HEK293 (cell line): ENCODE results near the gene MSI2.

Source experiments
- CTCF ChIA-PET: fragments of 350-600 bp; formaldehyde crosslinking; extraction: SDS; loops from one replicate; lab custom pipeline; 2021; ENCODE audit warnings: antibody characterized with exemption; lab: Yijun Ruan, JAX
- POLR2A ChIA-PET: fragments of 300-600 bp; formaldehyde crosslinking; extraction: SDS; loops from one replicate; lab custom pipeline; 2020; ENCODE audit warnings: antibody characterized with exemption, inconsistent platforms; lab: Yijun Ruan, JAX
- H3K27ac ChIP-seq: fragments of 200-500 bp; sonication (Bioruptor generic); 2 replicates; pipeline ENCODE4 v1.5.1; 2014; ENCODE audit warnings: low read depth, low read length, control low read depth, inconsistent platforms; ENCODE audit errors: extremely low read depth
- H3K36me3 ChIP-seq, 2 experiments: fragments of 200-500 bp in 1 of 2; sonication (Bioruptor generic) in 1 of 2; 1 replicate in 1 of 2; 2 replicates in 1 of 2; pipeline ENCODE4 v1.5.1; 2014 to 2017; ENCODE audit warnings: inconsistent platforms in 2 of 2, low read length in 2 of 2; ENCODE audit not compliant: control insufficient read depth in 2 of 2, insufficient read depth in 1 of 2
- H3K4me1 ChIP-seq: fragments of 200-500 bp; sonication (Bioruptor generic); 2 replicates; pipeline ENCODE4 v1.5.1; 2014; ENCODE audit warnings: mild to moderate bottlenecking, low read length, inconsistent platforms; ENCODE audit not compliant: control insufficient read depth, insufficient read depth
- H3K4me3 ChIP-seq: 2 replicates; pipeline ENCODE4 v1.5.1; 2011; ENCODE audit warnings: low read depth, mild to moderate bottlenecking, control low read depth, low read length, moderate library complexity
- H3K9me3 ChIP-seq: fragments of 200-500 bp; sonication (Bioruptor generic); 2 replicates; pipeline ENCODE4 v1.5.1; 2014; ENCODE audit warnings: low read depth, low read length, inconsistent platforms; ENCODE audit not compliant: control insufficient read depth, insufficient read depth
- GLIS1 ChIP-seq: fragments of 450-650 bp; formaldehyde crosslinking; IDR thresholded peaks from 2 replicates; pipeline ENCODE4 v1.5.1; 2016; ENCODE audit warnings: missing biosample characterization, missing genetic modification characterization
- GLIS2 ChIP-seq: fragments of 450-650 bp; formaldehyde crosslinking; IDR thresholded peaks from 2 replicates; pipeline ENCODE4 v1.5.1; 2016; ENCODE audit warnings: missing biosample characterization, missing genetic modification characterization
- OVOL3 ChIP-seq: fragments of 450-650 bp; formaldehyde crosslinking; IDR thresholded peaks from 2 replicates; pipeline ENCODE4 v1.5.1; 2016; ENCODE audit warnings: missing biosample characterization, missing genetic modification characterization
- SCRT2 ChIP-seq: fragments of 450-650 bp; formaldehyde crosslinking; IDR thresholded peaks from 2 replicates; pipeline ENCODE4 v1.5.1; 2016; ENCODE audit warnings: missing biosample characterization, missing genetic modification characterization
- YY2 ChIP-seq: fragments of 450-650 bp; formaldehyde crosslinking; IDR thresholded peaks from 2 replicates; pipeline ENCODE4 v1.5.1; 2016; ENCODE audit warnings: missing biosample characterization, missing genetic modification characterization
- ZBTB17 ChIP-seq: fragments of 450-650 bp; formaldehyde crosslinking; IDR thresholded peaks from 2 replicates; pipeline ENCODE4 v1.5.1; 2016; ENCODE audit warnings: missing biosample characterization, missing genetic modification characterization
- ZBTB26 ChIP-seq: fragments of 450-650 bp; formaldehyde crosslinking; optimal IDR thresholded peaks from 2 replicates; pipeline ENCODE3; 2016; ENCODE audit warnings: missing biosample characterization, mild to moderate bottlenecking, missing genetic modification characterization
- ZNF16 ChIP-seq: fragments of 450-650 bp; formaldehyde crosslinking; IDR thresholded peaks from 2 replicates; pipeline ENCODE4 v1.5.1; 2016; ENCODE audit warnings: low read depth, missing biosample characterization, missing genetic modification characterization
- ZNF23 ChIP-seq: fragments of 450-650 bp; formaldehyde crosslinking; IDR thresholded peaks from 2 replicates; pipeline ENCODE4 v1.5.1; 2016; ENCODE audit warnings: missing biosample characterization, missing genetic modification characterization, borderline replicate concordance
- ZNF292 ChIP-seq: fragments of 450-650 bp; formaldehyde crosslinking; IDR thresholded peaks from 2 replicates; pipeline ENCODE4 v1.5.1; 2016; ENCODE audit warnings: low read depth, missing biosample characterization, missing genetic modification characterization, borderline replicate concordance
- ZNF433 ChIP-seq: fragments of 450-650 bp; formaldehyde crosslinking; IDR thresholded peaks from 2 replicates; pipeline ENCODE4 v1.5.1; 2016; ENCODE audit warnings: missing biosample characterization, missing genetic modification characterization, low read depth
- ZNF530 ChIP-seq: fragments of 450-650 bp; formaldehyde crosslinking; IDR thresholded peaks from 2 replicates; pipeline ENCODE4 v1.5.1; 2016; ENCODE audit warnings: low read depth, missing biosample characterization, missing genetic modification characterization
- ZNF571 ChIP-seq: fragments of 450-650 bp; formaldehyde crosslinking; IDR thresholded peaks from 2 replicates; pipeline ENCODE4 v1.5.0; 2017; ENCODE audit warnings: missing biosample characterization, missing genetic modification characterization
- ZNF621 ChIP-seq: fragments of 450-650 bp; formaldehyde crosslinking; IDR thresholded peaks from 2 replicates; pipeline ENCODE4 v1.5.1; 2017; ENCODE audit warnings: missing biosample characterization, missing genetic modification characterization
- ZNF645 ChIP-seq: fragments of 450-650 bp; formaldehyde crosslinking; IDR thresholded peaks from 2 replicates; pipeline ENCODE4; 2016; ENCODE audit warnings: missing biosample characterization, missing genetic modification characterization
- ZNF660 ChIP-seq: fragments of 450-650 bp; IDR thresholded peaks from 2 replicates; pipeline ENCODE4 v1.5.1; 2018; ENCODE audit warnings: missing biosample characterization, mild to moderate bottlenecking, missing genetic modification characterization
- ZNF701 ChIP-seq: fragments of 450-650 bp; formaldehyde crosslinking; IDR thresholded peaks from 2 replicates; pipeline ENCODE4 v1.5.1; 2016; ENCODE audit warnings: missing biosample characterization, missing genetic modification characterization
- ZNF768 ChIP-seq: fragments of 450-650 bp; formaldehyde crosslinking; IDR thresholded peaks from 2 replicates; pipeline ENCODE4 v1.5.1; 2018; ENCODE audit warnings: missing biosample characterization, mild to moderate bottlenecking, missing genetic modification characterization
- TF ChIP-seq, protein P1 (sequence below): fragments of 450-650 bp; formaldehyde crosslinking; IDR thresholded peaks from 2 replicates; pipeline ENCODE4 v1.5.1; 2016; ENCODE audit warnings: missing biosample characterization, missing genetic modification characterization
- TF ChIP-seq, protein P2 (sequence below): fragments of 450-650 bp; formaldehyde crosslinking; IDR thresholded peaks from 2 replicates; pipeline ENCODE4 v1.5.1; 2017; ENCODE audit warnings: missing biosample characterization, missing genetic modification characterization

Gene MSI2

DNA sequence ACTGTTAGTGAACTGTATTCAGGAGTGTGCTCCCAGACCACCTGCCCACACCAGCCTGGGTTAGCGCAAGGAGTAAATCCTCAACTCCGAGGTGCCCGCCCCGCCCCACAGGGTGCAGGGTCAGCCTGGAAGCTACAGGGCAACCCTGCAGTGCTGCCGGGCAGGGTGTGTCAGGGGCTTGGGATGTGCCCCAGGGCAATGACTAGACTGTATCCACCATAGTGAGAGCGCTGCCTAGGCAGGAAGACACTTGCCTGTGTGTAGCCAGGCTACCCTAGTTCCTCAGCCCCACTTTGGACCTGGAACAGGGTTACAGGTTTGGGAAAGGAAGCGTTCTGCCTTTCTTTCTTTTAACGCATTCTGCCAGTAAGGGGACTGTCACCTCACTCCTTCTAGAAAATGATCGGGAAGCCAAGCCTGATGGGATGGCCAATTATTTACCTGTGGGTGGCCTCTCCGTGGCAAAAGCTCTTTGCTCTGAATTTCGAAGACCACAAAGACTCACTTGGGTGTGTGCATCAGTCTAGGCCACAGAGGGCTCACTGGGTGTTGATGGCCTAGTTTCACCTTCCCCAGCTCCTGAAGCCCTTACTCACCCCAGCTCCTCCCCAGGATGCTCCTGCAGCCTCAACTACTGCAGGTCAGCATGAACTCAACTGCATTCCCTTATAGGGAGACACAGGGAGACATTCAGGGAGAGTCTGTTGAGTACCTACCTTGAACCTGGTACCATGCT is 397.9 kb downstream of the MSI2 start:
- no peaks in the 10 kb centered on the region for H3K9me3 ChIP-seq
- H3K36me3 ChIP-seq, result peaks cover 0 to 1% of the 10 kb centered on the region in 2 experiments; a peak in 1 of 3 replicates
- ChIA-PET CTCF (interaction anchor here (0.6 to 5.3 kb wide), 3 partner anchors 17 to 410 kb away, joined by 4 to 36 read pairs (median 5); no protein-coding TSS in a partner anchor), POLR2A (no interaction called here)
- peaks cover 3% of the 10 kb centered on the region; the same call in 1 of the 2 replicates for H3K4me1 ChIP-seq
- TF ChIP-seq ZNF571 (tag by site-specific recombination) (no peak), ZNF433 (tag by site-specific recombination) (no peak), ZNF23 (tag by site-specific recombination) (no peak), OVOL3 (tag by site-specific recombination) (no peak)
- no peak overlapping the region for H3K27ac ChIP-seq
- no peak overlapping the region for H3K4me3 ChIP-seq

- POLR2A ChIA-PET, result no interaction called here
- CTCF ChIA-PET, result interaction anchor here (2.3 to 5.3 kb wide), 2 partner anchors 16 to 58 kb away, joined by 5 to 36 read pairs; no protein-coding TSS in a partner anchor
- Histone ChIP-seq H3K4me1 (no peaks in the 10 kb centered on the region), H3K9me3 (no peaks in the 10 kb centered on the region), H3K27ac (no peak overlapping the region), H3K36me3 (no peaks in the 10 kb centered on the region), H3K4me3 (no peak overlapping the region)
- TF ChIP-seq YY2 (tag by site-specific recombination), result no peak
- no peak for TF ChIP-seq ZNF645 (tag by site-specific recombination)
- no peak for TF ChIP-seq ZNF621
- no peak for TF ChIP-seq ZNF701 (tag by site-specific recombination)
Observed at GRCh38 chr17:57655553-57655952, 399.2 kb downstream of the MSI2 start.

DNA sequence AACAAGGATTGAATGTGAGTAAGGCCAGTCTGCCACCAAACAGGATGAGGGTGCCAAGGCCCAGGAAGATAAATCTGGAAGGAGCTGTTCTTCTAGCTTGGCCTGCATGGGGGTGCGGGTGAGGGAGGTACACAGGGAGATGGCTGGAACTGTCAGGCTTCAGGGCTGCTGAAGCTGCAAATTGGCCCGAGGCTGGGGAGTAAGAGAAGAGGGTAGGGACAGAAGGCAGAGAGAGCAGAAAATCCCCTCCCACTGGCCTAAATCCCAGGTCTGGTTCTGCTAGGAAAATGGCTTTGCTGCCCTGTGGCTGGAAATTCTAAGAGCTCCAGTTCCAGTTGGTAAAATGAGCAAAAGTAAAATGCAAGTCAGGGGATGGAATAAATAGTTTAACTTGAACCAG is 400.9 kb downstream of the MSI2 start:
- ChIA-PET CTCF (interaction anchor here (5.3 kb wide), 1 partner anchor 14 kb away, joined by 36 read pairs; no protein-coding TSS in a partner anchor), POLR2A (no interaction called here)
- no peaks in the 10 kb centered on the region for H3K9me3 ChIP-seq
- H3K4me3 ChIP-seq, result no peak overlapping the region
- H3K27ac ChIP-seq, result no peak overlapping the region
- TF ChIP-seq ZNF768 (tag by site-specific recombination) (no peak), GLIS2 (tag by site-specific recombination) (no peak), ZBTB26 (tag by site-specific recombination) (no peak), ZNF530 (tag by site-specific recombination) (no peak), ZNF292 (tag by site-specific recombination) (no peak)
- no peaks in the 10 kb centered on the region for H3K36me3 ChIP-seq
- H3K4me1 ChIP-seq, result peaks cover 2% of the 10 kb centered on the region

DNA sequence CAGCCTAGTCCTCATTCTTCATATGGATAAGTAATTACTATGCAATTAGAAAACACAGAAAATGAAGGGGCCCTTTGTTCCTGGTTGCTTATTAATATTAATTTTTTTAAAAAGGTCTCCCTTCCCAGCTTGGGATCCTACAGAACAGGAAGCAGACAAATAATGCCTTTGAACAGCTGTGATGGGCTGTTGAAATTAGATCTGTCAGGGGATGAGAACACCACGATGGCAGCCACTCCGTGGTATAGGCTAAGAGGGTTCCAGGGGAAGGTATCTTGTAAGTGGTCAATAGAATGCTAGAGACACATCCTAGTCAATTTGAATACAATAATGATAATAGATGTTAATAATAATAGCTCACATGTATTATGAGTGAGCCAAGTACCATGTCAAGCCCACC is 405.7 kb downstream of the MSI2 start:
- H3K36me3 ChIP-seq, result no peaks in the 10 kb centered on the region
- no peak for TF ChIP-seq ZNF571 (tag by site-specific recombination)
- TF ChIP-seq ZNF16, result no peak
- TF ChIP-seq SCRT2 (tag by site-specific recombination), result no peak
- TF ChIP-seq GLIS1 (tag by site-specific recombination), result no peak
- no peak for TF ChIP-seq ZBTB17 (tag by site-specific recombination)
- TF ChIP-seq, protein P1, sequence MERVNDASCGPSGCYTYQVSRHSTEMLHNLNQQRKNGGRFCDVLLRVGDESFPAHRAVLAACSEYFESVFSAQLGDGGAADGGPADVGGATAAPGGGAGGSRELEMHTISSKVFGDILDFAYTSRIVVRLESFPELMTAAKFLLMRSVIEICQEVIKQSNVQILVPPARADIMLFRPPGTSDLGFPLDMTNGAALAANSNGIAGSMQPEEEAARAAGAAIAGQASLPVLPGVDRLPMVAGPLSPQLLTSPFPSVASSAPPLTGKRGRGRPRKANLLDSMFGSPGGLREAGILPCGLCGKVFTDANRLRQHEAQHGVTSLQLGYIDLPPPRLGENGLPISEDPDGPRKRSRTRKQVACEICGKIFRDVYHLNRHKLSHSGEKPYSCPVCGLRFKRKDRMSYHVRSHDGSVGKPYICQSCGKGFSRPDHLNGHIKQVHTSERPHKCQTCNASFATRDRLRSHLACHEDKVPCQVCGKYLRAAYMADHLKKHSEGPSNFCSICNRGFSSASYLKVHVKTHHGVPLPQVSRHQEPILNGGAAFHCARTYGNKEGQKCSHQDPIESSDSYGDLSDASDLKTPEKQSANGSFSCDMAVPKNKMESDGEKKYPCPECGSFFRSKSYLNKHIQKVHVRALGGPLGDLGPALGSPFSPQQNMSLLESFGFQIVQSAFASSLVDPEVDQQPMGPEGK (tag by site-specific recombination), result no peak
- TF ChIP-seq, protein P2, sequence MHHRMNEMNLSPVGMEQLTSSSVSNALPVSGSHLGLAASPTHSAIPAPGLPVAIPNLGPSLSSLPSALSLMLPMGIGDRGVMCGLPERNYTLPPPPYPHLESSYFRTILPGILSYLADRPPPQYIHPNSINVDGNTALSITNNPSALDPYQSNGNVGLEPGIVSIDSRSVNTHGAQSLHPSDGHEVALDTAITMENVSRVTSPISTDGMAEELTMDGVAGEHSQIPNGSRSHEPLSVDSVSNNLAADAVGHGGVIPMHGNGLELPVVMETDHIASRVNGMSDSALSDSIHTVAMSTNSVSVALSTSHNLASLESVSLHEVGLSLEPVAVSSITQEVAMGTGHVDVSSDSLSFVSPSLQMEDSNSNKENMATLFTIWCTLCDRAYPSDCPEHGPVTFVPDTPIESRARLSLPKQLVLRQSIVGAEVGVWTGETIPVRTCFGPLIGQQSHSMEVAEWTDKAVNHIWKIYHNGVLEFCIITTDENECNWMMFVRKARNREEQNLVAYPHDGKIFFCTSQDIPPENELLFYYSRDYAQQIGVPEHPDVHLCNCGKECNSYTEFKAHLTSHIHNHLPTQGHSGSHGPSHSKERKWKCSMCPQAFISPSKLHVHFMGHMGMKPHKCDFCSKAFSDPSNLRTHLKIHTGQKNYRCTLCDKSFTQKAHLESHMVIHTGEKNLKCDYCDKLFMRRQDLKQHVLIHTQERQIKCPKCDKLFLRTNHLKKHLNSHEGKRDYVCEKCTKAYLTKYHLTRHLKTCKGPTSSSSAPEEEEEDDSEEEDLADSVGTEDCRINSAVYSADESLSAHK (tag by site-specific recombination), result no peak
- TF ChIP-seq ZNF660 (tag by site-specific recombination), result no peak
- ChIA-PET POLR2A (no interaction called here), CTCF (interaction anchor here (0.5 to 4.3 kb wide), 6 partner anchors 10 to 541 kb away, joined by 3 to 51 read pairs (median 8); no protein-coding TSS in a partner anchor)
- H3K4me1 ChIP-seq, result peaks cover 13% of the 10 kb centered on the region
- H3K4me3 ChIP-seq, result no peak overlapping the region
- H3K27ac ChIP-seq, result no peak overlapping the region
- H3K9me3 ChIP-seq, result no peaks in the 10 kb centered on the region
